ENCODE measurements around the gene AACS. TPM values are rescaled to one million over a fixed set of nuclear protein-coding genes. Genes with fewer than 3 reads are reported as not detected.
"Not testable (repeated sequence)": the region's sequence is repeated elsewhere in the genome, so short reads cannot be mapped to it uniquely, and the experiment has no call there.

The AACS gene
- total RNA-seq, 2 experiments from 2014 or later, result 10.8 to 11.7 TPM

- no peak overlapping the region for H3K27ac ChIP-seq (ENCODE audit: low read depth in 1 of 2, low read length in 2 of 2)
- Mint-ChIP-seq H3K4me3 (no peak overlapping the region), H3K36me3 (ENCODE audit: low read depth) (no peaks in the 10 kb centered on the region), H3K9me3 (no peaks in the 10 kb centered on the region), H3K27me3 (peaks cover 16% of the 10 kb centered on the region), H3K27ac (no peak overlapping the region), H3K4me1 (ENCODE audit: low read depth) (no peaks in the 10 kb centered on the region)
- no peak for TF ChIP-seq CTCF (IDR thresholded peaks at IDR 0.05)
- ChIA-PET CTCF (no interaction called here), POLR2A (no interaction called here)
- no peak overlapping the region for H3K4me3 ChIP-seq (ENCODE audit: low read length)
- peaks cover 0 to 4% of the 10 kb centered on the region in 2 experiments for H3K9me3 ChIP-seq (ENCODE audit: control insufficient read depth in 1 of 2, insufficient read depth in 1 of 2, low read length in 2 of 2)
- peaks cover 4 to 6% of the 10 kb centered on the region in 2 experiments for H3K27me3 ChIP-seq (ENCODE audit: control insufficient read depth in 1 of 2, insufficient read depth in 2 of 2, low read length in 2 of 2)
- ATAC-seq (ENCODE audit: poor library complexity) (no peak), DNase-seq (no peak)
- no peaks in the 10 kb centered on the region for H3K4me1 ChIP-seq (ENCODE audit: insufficient read depth, low read length)
- intact Hi-C loops (cut with DNase I, micrococcal nuclease), result no loop called here
- no peaks in the 10 kb centered on the region for H3K36me3 ChIP-seq (ENCODE audit: insufficient read depth, low read length)
Observed at GRCh38 chr12:125057708-125058107, 7.5 kb upstream of the AACS start.

GRCh38 chr12:125061229-125061628 lies 4.0 kb upstream of the AACS start:
- Mint-ChIP-seq H3K27ac (no peak overlapping the region), H3K9me3 (no peaks in the 10 kb centered on the region), H3K4me1 (ENCODE audit: low read depth) (peaks cover 12% of the 10 kb centered on the region), H3K36me3 (ENCODE audit: low read depth) (no peaks in the 10 kb centered on the region), H3K27me3 (peaks cover 16% of the 10 kb centered on the region), H3K4me3 (no peak overlapping the region)
- CTCF ChIA-PET, result no interaction called here
- Histone ChIP-seq H3K36me3 (ENCODE audit: insufficient read depth, low read length) (no peaks in the 10 kb centered on the region), H3K27ac (ENCODE audit: low read depth in 1 of 2, low read length in 2 of 2) (no peak overlapping the region), H3K9me3 (ENCODE audit: control insufficient read depth in 1 of 2, insufficient read depth in 1 of 2, low read length in 2 of 2) (peaks cover 0 to 4% of the 10 kb centered on the region in 2 experiments), H3K4me1 (ENCODE audit: insufficient read depth, low read length) (peaks cover 13% of the 10 kb centered on the region), H3K4me3 (ENCODE audit: low read length) (no peak overlapping the region), H3K27me3 (ENCODE audit: control insufficient read depth in 1 of 2, insufficient read depth in 2 of 2, low read length in 2 of 2) (peaks cover 1 to 6% of the 10 kb centered on the region in 2 experiments)
- POLR2A ChIA-PET, result no interaction called here
- no peak for ATAC-seq (ENCODE audit: poor library complexity)
- no peak for TF ChIP-seq CTCF (IDR thresholded peaks at IDR 0.05)
- intact Hi-C loops (cut with DNase I, micrococcal nuclease), result loop anchor here in 1 of 2 experiments (10.0 kb wide), 1 partner anchor 196 kb away; the partner anchor contains the start of gene SCARB1
- no peak for DNase-seq

- peaks cover 18% of the 10 kb centered on the region for H3K4me1 ChIP-seq (ENCODE audit: insufficient read depth, low read length)
- intact Hi-C loops (cut with DNase I, micrococcal nuclease), result loop anchor here in 1 of 2 experiments (10.0 kb wide), 1 partner anchor 199 kb away; the partner anchor contains the start of gene SCARB1
- H3K4me3 Mint-ChIP-seq, result peak overlapping the region; percentile 54
- H3K27me3 Mint-ChIP-seq; H3K27ac ChIP-seq (ENCODE audit: low read depth in 1 of 2, low read length in 2 of 2); H3K36me3 ChIP-seq (ENCODE audit: insufficient read depth, low read length); CTCF ChIA-PET; H3K27me3 ChIP-seq (ENCODE audit: control insufficient read depth in 1 of 2, insufficient read depth in 2 of 2, low read length in 2 of 2); ATAC-seq (ENCODE audit: poor library complexity); DNase-seq; H3K4me3 ChIP-seq (ENCODE audit: low read length); H3K9me3 ChIP-seq (ENCODE audit: control insufficient read depth in 1 of 2, insufficient read depth in 1 of 2, low read length in 2 of 2); H3K36me3 Mint-ChIP-seq (ENCODE audit: low read depth); H3K27ac Mint-ChIP-seq; H3K9me3 Mint-ChIP-seq: not testable (repeated sequence)
- POLR2A ChIA-PET, result interaction anchor here (0.7 kb wide), 1 partner anchor 13 kb away, joined by 4 read pairs; no protein-coding TSS in a partner anchor
- peaks cover 20% of the 10 kb centered on the region for H3K4me1 Mint-ChIP-seq (ENCODE audit: low read depth)
Observed at GRCh38 chr12:125063522-125063921, 1.7 kb upstream of the AACS start.

DNA sequence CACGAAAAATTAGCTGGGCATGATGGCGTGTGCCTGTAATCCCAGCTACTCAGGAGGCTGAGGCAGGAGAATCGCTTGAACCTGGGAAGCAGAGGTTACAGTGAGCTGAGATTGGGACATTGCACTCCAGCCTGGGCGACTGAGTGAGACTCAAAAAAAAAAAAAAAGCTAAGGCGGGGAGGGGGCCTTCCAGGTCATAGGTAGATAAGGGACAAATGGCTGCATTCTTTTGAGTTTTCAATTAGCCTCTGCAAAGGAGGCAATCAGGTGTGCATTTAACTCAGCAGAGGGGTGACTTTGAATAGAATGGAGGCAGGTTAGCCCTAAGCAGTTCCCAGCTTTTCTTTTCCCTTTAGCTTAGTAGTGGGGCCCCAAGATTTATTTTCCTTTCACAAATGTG lies 743 bp upstream of the AACS start:
- Mint-ChIP-seq H3K4me1 (ENCODE audit: low read depth) (peaks cover 20% of the 10 kb centered on the region), H3K27ac (peak overlapping the region; percentile 6), H3K4me3 (peak overlapping the region; percentile 82), H3K9me3 (no peaks in the 10 kb centered on the region), H3K27me3 (no peaks in the 10 kb centered on the region), H3K36me3 (ENCODE audit: low read depth) (no peaks in the 10 kb centered on the region)
- DNase-seq, result no peak
- H3K27ac ChIP-seq (ENCODE audit: low read depth in 1 of 2, low read length in 2 of 2), result no peak overlapping the region
- intact Hi-C loops (cut with DNase I, micrococcal nuclease), result loop anchor here (2.0 to 10.0 kb wide), 3 partner anchors 72 to 200 kb away; partner anchors contain the start of genes BRI3BP (in 1 of the 2), DHX37 (in 1 of the 2) and SCARB1 (in 1 of the 2)
- H3K4me1 ChIP-seq (ENCODE audit: insufficient read depth, low read length), result peaks cover 18% of the 10 kb centered on the region
- TF ChIP-seq CTCF (IDR thresholded peaks at IDR 0.05), result no peak
- CTCF ChIA-PET, result interaction anchor here (1.4 kb wide), 1 partner anchor 9 kb away, joined by 4 read pairs; no protein-coding TSS in a partner anchor
- H3K4me3 ChIP-seq (ENCODE audit: low read length), result peak overlapping the region; percentile 64
- H3K27me3 ChIP-seq (ENCODE audit: control insufficient read depth in 1 of 2, insufficient read depth in 2 of 2, low read length in 2 of 2), result no peaks in the 10 kb centered on the region
- ATAC-seq (ENCODE audit: poor library complexity), result no peak
- POLR2A ChIA-PET, result interaction anchor here (1.0 to 2.7 kb wide), 4 partner anchors 14 to 149 kb away, joined by 3 to 21 read pairs (median 4); no protein-coding TSS in a partner anchor
- H3K9me3 ChIP-seq (ENCODE audit: control insufficient read depth in 1 of 2, insufficient read depth in 1 of 2, low read length in 2 of 2), result peaks cover 0 to 4% of the 10 kb centered on the region in 2 experiments
- H3K36me3 ChIP-seq (ENCODE audit: insufficient read depth, low read length), result no peaks in the 10 kb centered on the region
